ENCODE data around the gene ADGRG6. TPM values are rescaled to one million over a fixed set of nuclear protein-coding genes. Genes with fewer than 3 reads are reported as not detected.

The ADGRG6 gene
- total RNA-seq, 1 experiment from 2014 or later, result 5.3 TPM

GRCh38 chr6:142398353-142398752 is 96.5 kb downstream of the ADGRG6 start:
- ChIA-PET POLR2A (no interaction called here), CTCF (no interaction called here)
- Mint-ChIP-seq H3K4me3 (no peak overlapping the region), H3K9me3 (no peaks in the 10 kb centered on the region), H3K36me3 (no peaks in the 10 kb centered on the region), H3K4me1 (peaks cover 14% of the 10 kb centered on the region), H3K27me3 (ENCODE audit: low read depth) (no peaks in the 10 kb centered on the region), H3K27ac (no peak overlapping the region)
- ATAC-seq (no peak), DNase-seq (ENCODE audit: low spot score) (no peak)
- no peak for TF ChIP-seq E2F5 (CRISPR knock-in tag; IDR thresholded peaks at IDR 0.05)
- TF ChIP-seq NR2C2 (CRISPR knock-in tag; IDR thresholded peaks at IDR 0.05), result no peak
- TF ChIP-seq ZNF423 (CRISPR knock-in tag; IDR thresholded peaks at IDR 0.05), result no peak
- TF ChIP-seq IRF2 (CRISPR knock-in tag; IDR thresholded peaks at IDR 0.05; ENCODE audit: borderline replicate concordance, low read depth), result no peak
- TF ChIP-seq KAT7 (CRISPR knock-in tag; IDR thresholded peaks at IDR 0.05; ENCODE audit: borderline replicate concordance), result no peak
- TF ChIP-seq, protein P1, sequence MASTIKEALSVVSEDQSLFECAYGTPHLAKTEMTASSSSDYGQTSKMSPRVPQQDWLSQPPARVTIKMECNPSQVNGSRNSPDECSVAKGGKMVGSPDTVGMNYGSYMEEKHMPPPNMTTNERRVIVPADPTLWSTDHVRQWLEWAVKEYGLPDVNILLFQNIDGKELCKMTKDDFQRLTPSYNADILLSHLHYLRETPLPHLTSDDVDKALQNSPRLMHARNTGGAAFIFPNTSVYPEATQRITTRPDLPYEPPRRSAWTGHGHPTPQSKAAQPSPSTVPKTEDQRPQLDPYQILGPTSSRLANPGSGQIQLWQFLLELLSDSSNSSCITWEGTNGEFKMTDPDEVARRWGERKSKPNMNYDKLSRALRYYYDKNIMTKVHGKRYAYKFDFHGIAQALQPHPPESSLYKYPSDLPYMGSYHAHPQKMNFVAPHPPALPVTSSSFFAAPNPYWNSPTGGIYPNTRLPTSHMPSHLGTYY (CRISPR knock-in tag; IDR thresholded peaks at IDR 0.05), result no peak

DNA sequence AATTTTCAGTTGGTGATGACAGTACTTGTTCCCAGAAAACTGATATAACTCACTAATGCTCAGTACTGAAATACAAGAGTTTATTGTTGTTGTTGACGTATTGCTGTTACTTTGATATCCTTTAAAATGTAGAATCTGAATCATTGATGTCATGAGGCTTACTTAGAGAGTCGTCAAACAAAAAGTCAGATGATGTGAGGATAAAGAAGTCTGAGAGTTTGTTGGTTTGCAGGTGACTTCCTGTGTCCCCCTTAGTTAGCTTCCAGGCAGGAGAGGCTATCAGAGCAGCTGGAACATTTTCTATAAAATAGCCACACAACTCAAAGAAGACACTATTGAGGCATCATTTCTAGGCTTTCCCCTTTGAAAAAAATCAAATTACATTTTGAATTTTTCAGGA is 97.9 kb downstream of the ADGRG6 start:
- no peak for ATAC-seq
- Mint-ChIP-seq H3K9me3 (no peaks in the 10 kb centered on the region), H3K27me3 (ENCODE audit: low read depth) (no peaks in the 10 kb centered on the region; the same call in 1 of the 2 replicates), H3K27ac (no peak overlapping the region; the same call in 1 of the 2 replicates), H3K36me3 (no peaks in the 10 kb centered on the region), H3K4me3 (no peak overlapping the region), H3K4me1 (peaks cover 14% of the 10 kb centered on the region)
- no peak for DNase-seq (ENCODE audit: low spot score)
- CTCF ChIA-PET, result no interaction called here
- POLR2A ChIA-PET, result no interaction called here
- TF ChIP-seq ZNF425 (CRISPR knock-in tag; conservative IDR thresholded peaks at IDR 0.05) (no peak), PRDM15 (CRISPR knock-in tag; IDR thresholded peaks at IDR 0.05) (no peak), HMGA2 (CRISPR knock-in tag; IDR thresholded peaks at IDR 0.05) (no peak), KAT7 (CRISPR knock-in tag; IDR thresholded peaks at IDR 0.05; ENCODE audit: borderline replicate concordance) (no peak), ZNF416 (CRISPR knock-in tag; IDR thresholded peaks at IDR 0.05) (no peak), USF2 (CRISPR knock-in tag; IDR thresholded peaks at IDR 0.05) (no peak), ZNF219 (CRISPR knock-in tag; IDR thresholded peaks at IDR 0.05; ENCODE audit: borderline replicate concordance) (no peak), SP1 (CRISPR knock-in tag; conservative IDR thresholded peaks at IDR 0.05) (no peak), ZNF263 (CRISPR knock-in tag; IDR thresholded peaks at IDR 0.05; ENCODE audit: low read depth) (no peak), GRHL2 (CRISPR knock-in tag; IDR thresholded peaks at IDR 0.05; ENCODE audit: insufficient replicate concordance, severe bottlenecking) (no peak), ETV6 (CRISPR knock-in tag; IDR thresholded peaks at IDR 0.05) (no peak), JUN (CRISPR knock-in tag; IDR thresholded peaks at IDR 0.05) (no peak), ZBTB43 (CRISPR knock-in tag; IDR thresholded peaks at IDR 0.05) (no peak), ZNF317 (CRISPR knock-in tag; IDR thresholded peaks at IDR 0.05; ENCODE audit: borderline replicate concordance, low read depth) (no peak)
- TF ChIP-seq, protein P2, sequence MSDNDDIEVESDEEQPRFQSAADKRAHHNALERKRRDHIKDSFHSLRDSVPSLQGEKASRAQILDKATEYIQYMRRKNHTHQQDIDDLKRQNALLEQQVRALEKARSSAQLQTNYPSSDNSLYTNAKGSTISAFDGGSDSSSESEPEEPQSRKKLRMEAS (CRISPR knock-in tag; IDR thresholded peaks at IDR 0.05), result no peak
- TF ChIP-seq, protein P3, sequence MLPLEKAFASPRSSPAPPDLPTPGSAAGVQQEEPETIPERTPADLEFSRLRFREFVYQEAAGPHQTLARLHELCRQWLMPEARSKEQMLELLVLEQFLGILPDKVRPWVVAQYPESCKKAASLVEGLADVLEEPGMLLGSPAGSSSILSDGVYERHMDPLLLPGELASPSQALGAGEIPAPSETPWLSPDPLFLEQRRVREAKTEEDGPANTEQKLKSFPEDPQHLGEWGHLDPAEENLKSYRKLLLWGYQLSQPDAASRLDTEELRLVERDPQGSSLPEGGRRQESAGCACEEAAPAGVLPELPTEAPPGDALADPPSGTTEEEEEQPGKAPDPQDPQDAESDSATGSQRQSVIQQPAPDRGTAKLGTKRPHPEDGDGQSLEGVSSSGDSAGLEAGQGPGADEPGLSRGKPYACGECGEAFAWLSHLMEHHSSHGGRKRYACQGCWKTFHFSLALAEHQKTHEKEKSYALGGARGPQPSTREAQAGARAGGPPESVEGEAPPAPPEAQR (CRISPR knock-in tag; IDR thresholded peaks at IDR 0.05), result no peak
- TF ChIP-seq, protein P4, sequence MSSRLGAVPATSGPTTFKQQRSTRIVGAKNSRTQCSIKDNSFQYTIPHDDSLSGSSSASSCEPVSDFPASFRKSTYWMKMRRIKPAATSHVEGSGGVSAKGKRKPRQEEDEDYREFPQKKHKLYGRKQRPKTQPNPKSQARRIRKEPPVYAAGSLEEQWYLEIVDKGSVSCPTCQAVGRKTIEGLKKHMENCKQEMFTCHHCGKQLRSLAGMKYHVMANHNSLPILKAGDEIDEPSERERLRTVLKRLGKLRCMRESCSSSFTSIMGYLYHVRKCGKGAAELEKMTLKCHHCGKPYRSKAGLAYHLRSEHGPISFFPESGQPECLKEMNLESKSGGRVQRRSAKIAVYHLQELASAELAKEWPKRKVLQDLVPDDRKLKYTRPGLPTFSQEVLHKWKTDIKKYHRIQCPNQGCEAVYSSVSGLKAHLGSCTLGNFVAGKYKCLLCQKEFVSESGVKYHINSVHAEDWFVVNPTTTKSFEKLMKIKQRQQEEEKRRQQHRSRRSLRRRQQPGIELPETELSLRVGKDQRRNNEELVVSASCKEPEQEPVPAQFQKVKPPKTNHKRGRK (CRISPR knock-in tag; IDR thresholded peaks at IDR 0.05; ENCODE audit: borderline replicate concordance), result no peak
